ENCODE results near the gene FNIP2. TPM values are rescaled to one million over a fixed set of nuclear protein-coding genes. Genes with fewer than 3 reads are reported as not detected.

Gene FNIP2
- total RNA-seq, 2 experiments from 2014 or later, result 0.09 to 1.0 TPM

GRCh38 chr4:158891256-158891655 is 122.4 kb downstream of the FNIP2 start:
- no peak overlapping the region for H3K4me3 ChIP-seq (ENCODE audit: low read depth, low read length, poor library complexity, severe bottlenecking)
- ChIA-PET POLR2A (interaction anchor here (0.7 to 1.1 kb wide), 2 partner anchors 10 to 78 kb away, joined by 3 to 4 read pairs; no protein-coding TSS in a partner anchor), CTCF (ENCODE audit: unreplicated experiment) (interaction anchor here (1.2 kb wide), 1 partner anchor 13 kb away, joined by 3 read pairs; no protein-coding TSS in a partner anchor)
- no peaks in the 10 kb centered on the region for H3K4me1 ChIP-seq (ENCODE audit: insufficient read depth, low read length, poor library complexity, severe bottlenecking)
- H2AFZ ChIP-seq (ENCODE audit: low read length), result no peak overlapping the region
- intact Hi-C loops (cut with micrococcal nuclease; ENCODE audit: unreplicated experiment), result no loop called here
- no peak overlapping the region for H3K4me2 ChIP-seq (ENCODE audit: low read length)
- H3K79me2 ChIP-seq (ENCODE audit: insufficient read depth, low read depth, low read length), result no peaks in the 10 kb centered on the region
- TF ChIP-seq CTCF (conservative IDR thresholded peaks at IDR 0.05; ENCODE audit: low read length) (no peak), EZH2phosphoT487 (IDR thresholded peaks at IDR 0.05; ENCODE audit: borderline replicate concordance, low read depth, low read length) (no peak)
- BruUV-seq (replicated peaks), result no TSS peak
- no peak overlapping the region for H3K27ac ChIP-seq (ENCODE audit: low read depth, low read length, poor library complexity, severe bottlenecking)
- H3K9me3 ChIP-seq (ENCODE audit: low read length), result no peaks in the 10 kb centered on the region
- no peaks in the 10 kb centered on the region for H4K20me1 ChIP-seq (ENCODE audit: insufficient read depth, low read length)
- H3K9me2 ChIP-seq (ENCODE audit: insufficient read depth, low read length), result no peaks in the 10 kb centered on the region
- no peaks in the 10 kb centered on the region for H3K36me3 ChIP-seq (ENCODE audit: insufficient read depth, low read length)
- no peak for DNase-seq (ENCODE audit: low spot score)

GRCh38 chr4:158894826-158895225 is 126.0 kb downstream of the FNIP2 start:
- intact Hi-C loops (cut with micrococcal nuclease; ENCODE audit: unreplicated experiment), result no loop called here
- H3K4me3 ChIP-seq (ENCODE audit: low read depth, low read length, poor library complexity, severe bottlenecking), result no peak overlapping the region
- no peak overlapping the region for H2AFZ ChIP-seq (ENCODE audit: low read length)
- BruUV-seq (replicated peaks), result no TSS peak
- H3K4me2 ChIP-seq (ENCODE audit: low read length), result no peak overlapping the region
- no peaks in the 10 kb centered on the region for H3K9me2 ChIP-seq (ENCODE audit: insufficient read depth, low read length)
- POLR2A ChIA-PET, result no interaction called here
- DNase-seq (ENCODE audit: low spot score), result no peak
- no peak for TF ChIP-seq EZH2phosphoT487 (IDR thresholded peaks at IDR 0.05; ENCODE audit: borderline replicate concordance, low read depth, low read length)
- TF ChIP-seq CTCF (conservative IDR thresholded peaks at IDR 0.05; ENCODE audit: low read length), result no peak
- no peak overlapping the region for H3K27ac ChIP-seq (ENCODE audit: low read depth, low read length, poor library complexity, severe bottlenecking)
- no peaks in the 10 kb centered on the region for H3K36me3 ChIP-seq (ENCODE audit: insufficient read depth, low read length)
- no peaks in the 10 kb centered on the region for H4K20me1 ChIP-seq (ENCODE audit: insufficient read depth, low read length)
- no peaks in the 10 kb centered on the region for H3K79me2 ChIP-seq (ENCODE audit: insufficient read depth, low read depth, low read length)
- no peaks in the 10 kb centered on the region for H3K4me1 ChIP-seq (ENCODE audit: insufficient read depth, low read length, poor library complexity, severe bottlenecking)
- CTCF ChIA-PET (ENCODE audit: unreplicated experiment), result no interaction called here
- H3K9me3 ChIP-seq (ENCODE audit: low read length), result no peaks in the 10 kb centered on the region

GRCh38 chr4:158895797-158896576 is 127.2 kb downstream of the FNIP2 start:
- no peak overlapping the region for H2AFZ ChIP-seq (ENCODE audit: low read length)

More at GRCh38 chr4:158895797-158896576, 127.2 kb downstream of the FNIP2 start:
- Histone ChIP-seq H3K9me3 (ENCODE audit: low read length) (no peaks in the 10 kb centered on the region), H3K4me3 (ENCODE audit: low read depth, low read length, poor library complexity, severe bottlenecking) (no peak overlapping the region), H3K79me2 (ENCODE audit: insufficient read depth, low read depth, low read length) (no peaks in the 10 kb centered on the region), H4K20me1 (ENCODE audit: insufficient read depth, low read length) (no peaks in the 10 kb centered on the region), H3K9me2 (ENCODE audit: insufficient read depth, low read length) (no peaks in the 10 kb centered on the region), H3K4me1 (ENCODE audit: insufficient read depth, low read length, poor library complexity, severe bottlenecking) (no peaks in the 10 kb centered on the region), H3K4me2 (ENCODE audit: low read length) (no peak overlapping the region), H3K27ac (ENCODE audit: low read depth, low read length, poor library complexity, severe bottlenecking) (no peak overlapping the region), H3K36me3 (ENCODE audit: insufficient read depth, low read length) (no peaks in the 10 kb centered on the region)
- intact Hi-C loops (cut with micrococcal nuclease; ENCODE audit: unreplicated experiment), result no loop called here
- ChIA-PET CTCF (ENCODE audit: unreplicated experiment) (no interaction called here), POLR2A (interaction anchor here (0.6 kb wide), 2 partner anchors 21 to 133 kb away, joined by 3 to 4 read pairs; no protein-coding TSS in a partner anchor)
- peak; percentile 7 for DNase-seq (ENCODE audit: low spot score)
- no TSS peak for BruUV-seq (replicated peaks)
- TF ChIP-seq CTCF (conservative IDR thresholded peaks at IDR 0.05; ENCODE audit: low read length), result no peak
- no peak for TF ChIP-seq EZH2phosphoT487 (IDR thresholded peaks at IDR 0.05; ENCODE audit: borderline replicate concordance, low read depth, low read length)

All from OCI-LY7 (cell line).